Neural cell (in vitro differentiated cells): ENCODE results near the gene FBLN5. TPM values are rescaled to one million over a fixed set of nuclear protein-coding genes. Genes with fewer than 3 reads are reported as not detected.

Source experiments
- H2AFZ ChIP-seq: fragments of 200-600, 300-800 bp; sonication (generic), shearing (Covaris generic); 2 replicates; pipeline ENCODE4 v1.6.0; 2014; ENCODE audit warnings: low read depth, mild to moderate bottlenecking, antibody characterized with exemption, low read length, moderate library complexity
- H3F3A ChIP-seq: fragments of 200-600 bp; shearing (Covaris generic); 2 replicates; pipeline ENCODE4 v1.6.1; 2016; ENCODE audit warnings: mild to moderate bottlenecking, moderate library complexity, mixed read lengths, antibody characterized with exemption, low read length; ENCODE audit not compliant: insufficient read depth, poor library complexity, severe bottlenecking
- H3K27ac ChIP-seq: fragments of 200-600, 300-800 bp; sonication (generic), shearing (Covaris generic); 2 replicates; pipeline ENCODE4 v1.5.1; 2014; ENCODE audit warnings: mild to moderate bottlenecking, low read length, moderate library complexity
- H3K27me3 ChIP-seq: fragments of 300-800, 200-600 bp; sonication (generic), shearing (Covaris generic); 2 replicates; pipeline ENCODE4 v1.6.0; 2014; ENCODE audit warnings: mild to moderate bottlenecking, low read depth, low read length, moderate library complexity; ENCODE audit not compliant: insufficient read depth
- H3K36me3 ChIP-seq: fragments of 300-800, 200-600 bp; sonication (generic), shearing (Covaris generic); 2 replicates; pipeline ENCODE4 v1.5.1; 2014; ENCODE audit warnings: mild to moderate bottlenecking, antibody characterized with exemption, low read length, moderate library complexity; ENCODE audit not compliant: insufficient read depth
- H3K4me2 ChIP-seq: fragments of 300-800, 200-600 bp; sonication (generic), shearing (Covaris generic); 2 replicates; pipeline ENCODE4 v1.6.0; 2014; ENCODE audit warnings: mild to moderate bottlenecking, low read length
- H3K4me3 ChIP-seq: fragments of 300-800, 200-600 bp; sonication (generic), shearing (Covaris generic); 2 replicates; pipeline ENCODE4 v1.5.1; 2014; ENCODE audit warnings: mild to moderate bottlenecking, low read length, moderate library complexity
- H3K79me2 ChIP-seq: fragments of 200-600 bp; shearing (Covaris generic); replicated peaks from 2 replicates; pipeline ENCODE4 v1.6.0; 2014; ENCODE audit warnings: mild to moderate bottlenecking, low read length, moderate library complexity; ENCODE audit not compliant: insufficient read depth
- H3K9ac ChIP-seq: fragments of 300-800, 200-600 bp; sonication (generic), shearing (Covaris generic); 2 replicates; pipeline ENCODE4 v1.6.1; 2016; ENCODE audit warnings: mild to moderate bottlenecking, low read length, mixed read lengths
- H3K9me2 ChIP-seq: fragments of 200-600 bp; shearing (Covaris generic); 2 replicates; pipeline ENCODE4 v1.6.1; 2016; ENCODE audit warnings: mild to moderate bottlenecking, low read length, mixed read lengths; ENCODE audit not compliant: insufficient read depth
- H3K9me3 ChIP-seq: fragments of 200-600, 300-800 bp; sonication (generic), shearing (Covaris generic); 2 replicates; pipeline ENCODE4 v1.6.1; 2016; ENCODE audit warnings: mild to moderate bottlenecking, mixed run types, low read length, moderate library complexity, mixed read lengths
- H4K20me1 ChIP-seq: fragments of 200-600 bp; shearing (Covaris generic); 2 replicates; pipeline ENCODE4 v1.6.1; 2016; ENCODE audit warnings: mild to moderate bottlenecking, mixed run types; ENCODE audit not compliant: insufficient read depth
- CTCF ChIP-seq: fragments of 450-650 bp; IDR thresholded peaks from 2 replicates; pipeline ENCODE4 v1.5.1; 2014; ENCODE audit warnings: antibody characterized with exemption, mild to moderate bottlenecking, moderate library complexity; ENCODE audit not compliant: poor library complexity, severe bottlenecking
- EP300 ChIP-seq: fragments of 450-650 bp; conservative IDR thresholded peaks from 2 replicates; pipeline ENCODE4 v1.6.1; 2014; ENCODE audit warnings: antibody characterized with exemption, mild to moderate bottlenecking, moderate library complexity; ENCODE audit not compliant: poor library complexity, severe bottlenecking
- EZH2 ChIP-seq: fragments of 200-600, 300-800 bp; shearing (Covaris generic), sonication (generic); IDR thresholded peaks from 2 replicates; pipeline ENCODE4 v1.6.1; 2014; ENCODE audit warnings: antibody characterized with exemption, low read length, borderline replicate concordance, mild to moderate bottlenecking; ENCODE audit not compliant: insufficient read depth, poor library complexity, severe bottlenecking
- MXI1 ChIP-seq: fragments of 450-650 bp; conservative IDR thresholded peaks from 2 replicates; pipeline ENCODE4 v1.6.1; 2014; ENCODE audit warnings: antibody characterized with exemption, mild to moderate bottlenecking; ENCODE audit not compliant: poor library complexity, severe bottlenecking
- POLR2AphosphoS5 ChIP-seq: IDR thresholded peaks from 2 replicates; pipeline ENCODE4 v1.6.1; 2012
- RAD21 ChIP-seq: fragments of 450-650 bp; conservative IDR thresholded peaks from 2 replicates; pipeline ENCODE4 v1.6.1; 2014; ENCODE audit warnings: antibody characterized with exemption, mild to moderate bottlenecking, moderate library complexity
- SMC3 ChIP-seq: fragments of 450-650 bp; conservative IDR thresholded peaks from 2 replicates; pipeline ENCODE4 v1.6.1; 2014; ENCODE audit warnings: antibody characterized with exemption, mild to moderate bottlenecking, moderate library complexity; ENCODE audit not compliant: poor library complexity
- TAF1 ChIP-seq: IDR thresholded peaks from 2 replicates; pipeline ENCODE4 v1.6.1; 2012; ENCODE audit warnings: low read depth
- polyA plus RNA-seq: library from polyadenylated mRNA; depleted of rRNA; stranded (reverse); fragments of >200 nt; gene quantifications from 2 replicates; pipeline ENCODE4 v1.2.3, GENCODE V29; 2014
- TF ChIP-seq, protein P1 (sequence below): IDR thresholded peaks from 2 replicates; pipeline ENCODE4 v1.6.1; 2012; ENCODE audit warnings: borderline replicate concordance

The FBLN5 gene
- polyA plus RNA-seq, 1 donor from 2014 or later = 1.5 TPM

DNA sequence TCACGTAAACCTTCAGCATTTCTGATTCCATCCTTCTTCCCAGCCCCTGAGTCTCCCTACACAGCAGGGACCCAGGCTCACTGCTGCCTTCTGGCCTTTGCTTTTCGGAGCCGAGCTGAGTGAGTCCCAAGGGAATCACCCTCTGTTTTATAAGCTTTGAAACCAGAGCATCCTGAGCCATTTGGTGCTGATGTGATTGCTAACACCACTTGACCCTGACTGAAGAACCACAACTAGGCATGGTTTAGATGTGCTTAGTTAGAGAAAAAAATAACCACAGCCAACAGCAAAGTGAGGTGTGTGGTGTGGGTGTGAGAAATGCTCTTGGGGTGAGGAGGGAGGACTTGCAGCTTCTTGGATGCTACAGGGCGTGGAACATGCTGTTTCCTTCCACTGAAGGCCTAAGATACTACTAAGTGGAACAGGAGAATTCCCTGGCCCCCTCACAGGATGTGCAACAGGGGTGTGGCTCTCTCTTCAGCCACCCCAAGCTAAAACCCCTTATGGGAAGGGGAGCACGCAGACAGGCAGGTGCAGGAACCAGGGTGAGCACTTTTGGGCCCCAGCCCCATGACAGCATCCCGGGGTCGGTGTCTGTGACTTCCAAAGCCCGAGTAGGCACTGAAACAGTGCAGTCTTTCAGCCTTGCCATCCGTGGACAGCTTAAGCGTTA, 80.0 kb downstream of the FBLN5 start, which contains the start of gene TC2N:
Gene TC2N, minus strand, starts transcription at position 221 of the 673 bp plus-strand sequence. CDS start 53,767 bp downstream, outside the sequence.
- H3K4me3 ChIP-seq = no peak within 1 kb of the TSS
- TF ChIP-seq EP300 = no peak

GRCh38 chr14:91866511-91867295, 80.8 kb downstream of the FBLN5 start:
- TF ChIP-seq RAD21 (no peak), SMC3 (no peak), TAF1 (no peak), CTCF (no peak), MXI1 (no peak), EZH2 (no peak), EP300 (no peak), POLR2AphosphoS5 (no peak)
- TF ChIP-seq, protein P1, sequence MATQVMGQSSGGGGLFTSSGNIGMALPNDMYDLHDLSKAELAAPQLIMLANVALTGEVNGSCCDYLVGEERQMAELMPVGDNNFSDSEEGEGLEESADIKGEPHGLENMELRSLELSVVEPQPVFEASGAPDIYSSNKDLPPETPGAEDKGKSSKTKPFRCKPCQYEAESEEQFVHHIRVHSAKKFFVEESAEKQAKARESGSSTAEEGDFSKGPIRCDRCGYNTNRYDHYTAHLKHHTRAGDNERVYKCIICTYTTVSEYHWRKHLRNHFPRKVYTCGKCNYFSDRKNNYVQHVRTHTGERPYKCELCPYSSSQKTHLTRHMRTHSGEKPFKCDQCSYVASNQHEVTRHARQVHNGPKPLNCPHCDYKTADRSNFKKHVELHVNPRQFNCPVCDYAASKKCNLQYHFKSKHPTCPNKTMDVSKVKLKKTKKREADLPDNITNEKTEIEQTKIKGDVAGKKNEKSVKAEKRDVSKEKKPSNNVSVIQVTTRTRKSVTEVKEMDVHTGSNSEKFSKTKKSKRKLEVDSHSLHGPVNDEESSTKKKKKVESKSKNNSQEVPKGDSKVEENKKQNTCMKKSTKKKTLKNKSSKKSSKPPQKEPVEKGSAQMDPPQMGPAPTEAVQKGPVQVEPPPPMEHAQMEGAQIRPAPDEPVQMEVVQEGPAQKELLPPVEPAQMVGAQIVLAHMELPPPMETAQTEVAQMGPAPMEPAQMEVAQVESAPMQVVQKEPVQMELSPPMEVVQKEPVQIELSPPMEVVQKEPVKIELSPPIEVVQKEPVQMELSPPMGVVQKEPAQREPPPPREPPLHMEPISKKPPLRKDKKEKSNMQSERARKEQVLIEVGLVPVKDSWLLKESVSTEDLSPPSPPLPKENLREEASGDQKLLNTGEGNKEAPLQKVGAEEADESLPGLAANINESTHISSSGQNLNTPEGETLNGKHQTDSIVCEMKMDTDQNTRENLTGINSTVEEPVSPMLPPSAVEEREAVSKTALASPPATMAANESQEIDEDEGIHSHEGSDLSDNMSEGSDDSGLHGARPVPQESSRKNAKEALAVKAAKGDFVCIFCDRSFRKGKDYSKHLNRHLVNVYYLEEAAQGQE = no peak
- Histone ChIP-seq H3K27me3 (no peaks in the 10 kb centered on the region), H3F3A (no peaks in the 10 kb centered on the region), H3K9me3 (no peaks in the 10 kb centered on the region), H3K4me2 (no peak overlapping the region), H3K27ac (no peak overlapping the region), H3K9me2 (no peaks in the 10 kb centered on the region), H4K20me1 (no peaks in the 10 kb centered on the region), H2AFZ (no peak overlapping the region), H3K9ac (no peak overlapping the region), H3K79me2 (no peaks in the 10 kb centered on the region), H3K4me3 (no peak overlapping the region), H3K36me3 (no peaks in the 10 kb centered on the region)

More for the DNA sequence above, 80.0 kb downstream of the FBLN5 start, which contains the start of gene TC2N:
- no peak within 1 kb of the TSS for H3K27ac ChIP-seq
- H3F3A ChIP-seq = no peaks in the 10 kb centered on the region
- no peaks in the 10 kb centered on the region for H3K79me2 ChIP-seq
- no peak within 1 kb of the TSS for H3K9ac ChIP-seq
- no peaks in the 10 kb centered on the region for H3K27me3 ChIP-seq
- no peak within 1 kb of the TSS for H2AFZ ChIP-seq
- H3K9me2 ChIP-seq = no peaks in the 10 kb centered on the region
- H3K36me3 ChIP-seq = no peaks in the 10 kb centered on the region
- H3K4me2 ChIP-seq = no peak within 1 kb of the TSS
- no peaks in the 10 kb centered on the region for H3K9me3 ChIP-seq
- H4K20me1 ChIP-seq = no peaks in the 10 kb centered on the region
